GM12864 (cell line): Measurements from ENCODE around the gene P3H3.

Experiments used
- DNase-seq: peaks from one replicate; pipeline ENCODE4 v3.0.0-alpha.2; 2011; ENCODE audit warnings: low read depth
- H3K4me3 ChIP-seq: 2 replicates; pipeline ENCODE4 v1.5.1; 2011; ENCODE audit warnings: mild to moderate bottlenecking, low read depth, low read length, control low read depth
- TF ChIP-seq, protein P1 (sequence below): IDR thresholded peaks from 2 replicates; pipeline ENCODE4 v1.5.1; 2011; ENCODE audit warnings: low read depth, mild to moderate bottlenecking, moderate library complexity, low read length, control low read depth, inconsistent platforms; ENCODE audit errors: missing control alignments

Gene P3H3

DNA sequence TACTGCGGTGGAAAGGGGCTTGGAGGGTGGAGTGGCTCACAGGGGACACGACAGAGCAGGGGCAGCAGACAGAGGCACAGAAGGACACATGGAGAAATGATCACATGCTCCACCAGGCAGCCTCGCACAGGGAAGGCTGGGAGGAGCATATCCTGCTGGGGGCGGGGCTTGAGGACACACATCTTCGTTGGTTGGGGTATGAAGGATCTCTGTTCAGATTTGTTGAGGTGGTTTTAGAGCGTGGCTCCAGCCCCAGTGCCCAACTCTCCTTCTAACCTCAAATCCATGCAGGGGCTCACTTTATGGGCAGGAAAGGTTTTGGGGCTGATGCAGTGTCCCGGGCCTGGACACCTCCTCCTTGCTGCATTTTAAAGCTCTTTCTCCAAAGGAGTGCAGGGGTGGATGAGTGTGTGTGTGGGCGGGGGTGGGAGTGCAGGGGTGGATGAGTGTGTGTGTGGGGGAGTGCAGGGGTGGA is 733 bp upstream of the P3H3 start:
- TF ChIP-seq, protein P1, sequence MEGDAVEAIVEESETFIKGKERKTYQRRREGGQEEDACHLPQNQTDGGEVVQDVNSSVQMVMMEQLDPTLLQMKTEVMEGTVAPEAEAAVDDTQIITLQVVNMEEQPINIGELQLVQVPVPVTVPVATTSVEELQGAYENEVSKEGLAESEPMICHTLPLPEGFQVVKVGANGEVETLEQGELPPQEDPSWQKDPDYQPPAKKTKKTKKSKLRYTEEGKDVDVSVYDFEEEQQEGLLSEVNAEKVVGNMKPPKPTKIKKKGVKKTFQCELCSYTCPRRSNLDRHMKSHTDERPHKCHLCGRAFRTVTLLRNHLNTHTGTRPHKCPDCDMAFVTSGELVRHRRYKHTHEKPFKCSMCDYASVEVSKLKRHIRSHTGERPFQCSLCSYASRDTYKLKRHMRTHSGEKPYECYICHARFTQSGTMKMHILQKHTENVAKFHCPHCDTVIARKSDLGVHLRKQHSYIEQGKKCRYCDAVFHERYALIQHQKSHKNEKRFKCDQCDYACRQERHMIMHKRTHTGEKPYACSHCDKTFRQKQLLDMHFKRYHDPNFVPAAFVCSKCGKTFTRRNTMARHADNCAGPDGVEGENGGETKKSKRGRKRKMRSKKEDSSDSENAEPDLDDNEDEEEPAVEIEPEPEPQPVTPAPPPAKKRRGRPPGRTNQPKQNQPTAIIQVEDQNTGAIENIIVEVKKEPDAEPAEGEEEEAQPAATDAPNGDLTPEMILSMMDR = no peak
- no peak overlapping the region for H3K4me3 ChIP-seq
- no peak for DNase-seq

DNA sequence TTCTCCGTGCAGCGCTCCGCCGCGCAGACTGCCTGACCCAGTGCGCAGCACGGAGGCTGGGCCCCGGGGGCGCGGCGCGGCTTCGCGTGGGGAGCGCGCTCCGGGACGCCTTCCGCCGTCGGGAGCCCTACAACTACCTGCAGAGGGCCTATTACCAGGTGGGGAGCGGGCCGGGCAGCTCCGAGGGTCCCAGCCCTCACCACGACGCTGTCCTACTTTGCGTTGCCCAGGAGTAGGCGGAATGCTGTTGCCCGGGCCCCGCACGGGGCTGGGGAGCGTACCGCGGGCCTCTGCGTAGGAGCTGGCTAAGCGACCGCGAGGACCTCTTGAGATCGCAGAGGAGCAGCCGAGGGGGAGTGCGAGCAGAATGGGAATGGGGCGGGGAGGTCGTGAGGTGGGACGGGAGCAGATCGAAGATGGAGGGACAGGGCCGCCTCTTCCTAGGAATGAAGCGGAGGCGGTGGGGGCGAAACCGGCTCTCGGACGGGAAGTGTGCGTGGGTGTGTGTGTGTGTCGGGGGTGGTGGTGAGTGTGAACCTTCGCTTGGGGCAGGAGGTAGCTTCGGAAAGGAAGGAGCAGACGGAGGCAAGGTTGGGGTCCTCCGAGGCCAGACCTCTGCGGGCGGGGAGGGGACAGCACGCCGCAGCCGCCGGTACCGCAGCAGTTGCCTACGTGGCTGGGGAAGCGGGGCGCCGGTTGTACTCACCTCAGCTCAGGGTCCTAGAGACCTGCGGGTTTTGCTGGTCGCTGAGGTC is 751 bp downstream of the P3H3 start:
- DNase-seq = no peak
- TF ChIP-seq, protein P1 = no peak
- H3K4me3 ChIP-seq = peak overlapping the region; percentile 38

DNA sequence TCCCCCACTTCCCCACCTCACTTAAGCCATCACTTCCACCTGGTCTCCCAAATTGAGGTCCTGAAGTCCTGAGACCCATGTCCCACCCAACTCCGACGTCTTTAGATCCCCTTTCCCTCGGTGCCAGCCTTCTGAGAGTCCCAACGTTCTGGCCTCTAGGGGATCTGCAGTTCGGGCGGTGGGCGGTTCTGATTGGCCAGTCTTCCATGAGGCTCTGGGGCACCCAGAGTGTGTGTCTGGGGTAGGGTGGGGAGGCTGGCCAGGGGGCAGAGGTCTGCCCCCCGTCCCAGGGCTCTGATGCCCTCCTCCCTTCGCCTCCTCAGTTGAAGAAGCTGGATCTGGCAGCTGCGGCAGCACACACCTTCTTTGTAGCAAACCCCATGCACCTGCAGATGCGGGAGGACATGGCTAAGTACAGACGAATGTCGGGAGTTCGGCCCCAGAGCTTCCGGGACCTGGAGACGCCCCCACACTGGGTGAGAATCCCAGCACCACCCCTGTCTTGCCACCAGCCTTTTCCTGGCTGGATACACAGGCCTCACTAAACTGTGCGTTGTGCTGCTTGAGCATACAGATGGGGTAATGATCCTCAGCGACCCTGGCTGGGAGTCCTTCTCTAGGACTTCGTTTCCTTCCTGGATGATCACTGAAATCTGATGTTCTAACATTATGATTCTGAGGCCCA is 1.5 kb downstream of the P3H3 start:
- DNase-seq = no peak
- 0 out of 2 replicates have a peak overlapping the region, but pooled peaks have one; percentile 38 for H3K4me3 ChIP-seq
- TF ChIP-seq, protein P1 = peak; percentile 13

DNA sequence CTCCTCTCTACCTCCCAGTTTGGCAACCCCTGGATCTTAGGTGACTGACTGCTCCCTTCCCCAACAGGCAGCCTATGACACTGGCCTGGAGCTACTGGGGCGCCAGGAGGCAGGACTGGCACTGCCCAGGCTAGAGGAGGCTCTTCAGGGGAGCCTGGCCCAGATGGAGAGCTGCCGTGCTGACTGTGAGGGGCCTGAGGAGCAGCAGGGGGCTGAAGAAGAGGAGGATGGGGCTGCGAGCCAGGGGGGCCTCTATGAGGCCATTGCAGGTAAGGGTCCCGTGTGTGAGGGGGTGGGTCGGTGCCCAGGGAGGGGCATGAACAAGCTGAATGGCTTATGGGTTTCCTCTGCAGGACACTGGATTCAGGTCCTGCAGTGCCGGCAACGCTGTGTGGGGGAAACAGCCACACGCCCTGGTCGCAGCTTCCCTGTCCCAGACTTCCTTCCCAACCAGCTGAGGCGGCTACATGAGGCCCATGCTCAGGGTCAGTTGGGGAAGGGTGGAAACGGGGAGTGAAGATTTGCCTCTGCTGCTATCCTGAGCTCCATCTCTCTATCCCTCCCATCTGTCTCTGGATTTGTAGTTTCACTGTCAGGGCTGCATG is 2.2 kb downstream of the P3H3 start:
- no peak for DNase-seq
- H3K4me3 ChIP-seq = no peak overlapping the region
- TF ChIP-seq, protein P1 = no peak

DNA sequence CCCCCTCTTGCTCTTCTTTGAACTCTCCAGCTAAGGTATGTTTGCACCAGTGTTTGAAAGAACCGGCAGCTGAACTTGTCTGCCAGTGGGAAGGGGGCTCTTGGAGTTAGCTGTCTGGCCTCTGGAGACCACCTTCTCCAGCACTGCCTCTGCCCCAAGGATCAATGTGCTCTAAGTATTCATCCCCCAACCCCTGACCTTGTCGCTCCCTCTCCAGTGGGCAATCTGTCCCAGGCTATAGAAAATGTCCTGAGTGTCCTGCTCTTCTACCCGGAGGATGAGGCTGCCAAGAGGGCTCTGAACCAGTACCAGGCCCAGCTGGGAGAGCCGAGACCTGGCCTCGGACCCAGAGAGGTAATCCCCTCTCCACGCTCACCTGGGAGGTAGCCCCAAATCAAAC is 2.8 kb downstream of the P3H3 start:
- no peak overlapping the region for H3K4me3 ChIP-seq
- TF ChIP-seq, protein P1 = no peak
- DNase-seq = no peak

DNA sequence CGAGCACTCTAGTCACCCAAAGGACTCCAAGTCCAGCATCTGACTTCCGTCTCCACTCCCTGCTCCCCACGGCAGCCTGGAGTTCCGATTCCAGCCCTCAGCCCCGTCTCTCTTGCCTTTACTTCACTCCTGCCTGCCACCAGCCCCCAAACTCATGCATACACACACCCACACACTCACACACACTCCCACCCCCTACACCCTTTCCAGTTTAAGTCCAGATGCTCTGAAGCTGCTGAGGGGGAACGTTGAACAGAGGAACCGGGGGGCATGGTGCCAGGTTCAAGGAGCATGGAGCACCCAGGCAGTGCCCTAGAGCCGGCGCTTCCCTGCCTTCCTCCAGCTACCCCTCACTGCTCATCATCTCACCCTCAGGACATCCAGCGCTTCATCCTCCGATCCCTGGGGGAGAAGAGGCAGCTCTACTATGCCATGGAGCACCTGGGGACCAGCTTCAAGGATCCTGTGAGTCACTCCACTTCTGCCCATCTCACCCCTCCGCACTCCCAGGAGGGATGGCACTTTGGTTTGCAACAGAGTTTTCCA is 3.3 kb downstream of the P3H3 start:
- no peak overlapping the region for H3K4me3 ChIP-seq
- TF ChIP-seq, protein P1 = no peak
- no peak for DNase-seq
